Measurements from ENCODE around the gene PPP2R3A.

The PPP2R3A gene

DNA sequence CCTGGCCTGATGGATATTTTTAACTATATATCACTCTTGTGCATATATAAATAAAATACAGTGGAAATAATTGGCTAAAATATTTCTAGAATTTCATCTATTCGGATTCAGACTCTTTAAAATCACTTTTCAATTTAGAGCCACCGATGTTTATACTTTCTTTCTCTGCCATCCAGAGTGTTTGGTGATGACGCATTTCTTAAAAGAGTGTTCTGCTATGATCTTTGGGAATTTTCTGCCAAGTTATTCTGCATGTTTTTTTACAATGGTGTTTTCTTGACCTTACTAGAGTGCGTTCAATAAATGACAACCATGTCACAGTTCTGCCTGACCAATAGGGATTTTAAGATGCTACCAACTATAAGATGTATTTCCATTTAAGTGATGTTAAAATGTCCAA, 30.2 kb downstream of the PPP2R3A start:
- Histone ChIP-seq H3K27ac (ENCODE audit: poor library complexity, severe bottlenecking) (no peak overlapping the region), H3K36me3 (ENCODE audit: low read depth) (no peaks in the 10 kb centered on the region), H3K4me3 (ENCODE audit: severe bottlenecking) (no peak overlapping the region), H3K9me3 (ENCODE audit: severe bottlenecking) (no peaks in the 10 kb centered on the region), H3K4me1 (ENCODE audit: insufficient read depth, poor library complexity, severe bottlenecking) (peaks cover 21% of the 10 kb centered on the region), H3K27me3 (ENCODE audit: insufficient read depth, poor library complexity, severe bottlenecking) (no peaks in the 10 kb centered on the region)
- DNase-seq (ENCODE audit: low spot score), result no peak
- TF ChIP-seq, protein P1, sequence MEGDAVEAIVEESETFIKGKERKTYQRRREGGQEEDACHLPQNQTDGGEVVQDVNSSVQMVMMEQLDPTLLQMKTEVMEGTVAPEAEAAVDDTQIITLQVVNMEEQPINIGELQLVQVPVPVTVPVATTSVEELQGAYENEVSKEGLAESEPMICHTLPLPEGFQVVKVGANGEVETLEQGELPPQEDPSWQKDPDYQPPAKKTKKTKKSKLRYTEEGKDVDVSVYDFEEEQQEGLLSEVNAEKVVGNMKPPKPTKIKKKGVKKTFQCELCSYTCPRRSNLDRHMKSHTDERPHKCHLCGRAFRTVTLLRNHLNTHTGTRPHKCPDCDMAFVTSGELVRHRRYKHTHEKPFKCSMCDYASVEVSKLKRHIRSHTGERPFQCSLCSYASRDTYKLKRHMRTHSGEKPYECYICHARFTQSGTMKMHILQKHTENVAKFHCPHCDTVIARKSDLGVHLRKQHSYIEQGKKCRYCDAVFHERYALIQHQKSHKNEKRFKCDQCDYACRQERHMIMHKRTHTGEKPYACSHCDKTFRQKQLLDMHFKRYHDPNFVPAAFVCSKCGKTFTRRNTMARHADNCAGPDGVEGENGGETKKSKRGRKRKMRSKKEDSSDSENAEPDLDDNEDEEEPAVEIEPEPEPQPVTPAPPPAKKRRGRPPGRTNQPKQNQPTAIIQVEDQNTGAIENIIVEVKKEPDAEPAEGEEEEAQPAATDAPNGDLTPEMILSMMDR (IDR thresholded peaks at IDR 0.05; ENCODE audit: poor library complexity, severe bottlenecking), result no peak
- ATAC-seq (ENCODE audit: low read depth), result no peak

- Histone ChIP-seq H3K4me3 (ENCODE audit: severe bottlenecking) (no peak overlapping the region), H3K4me1 (ENCODE audit: insufficient read depth, poor library complexity, severe bottlenecking) (peaks cover 6% of the 10 kb centered on the region), H3K27ac (ENCODE audit: poor library complexity, severe bottlenecking) (no peak overlapping the region), H3K27me3 (ENCODE audit: insufficient read depth, poor library complexity, severe bottlenecking) (no peaks in the 10 kb centered on the region), H3K9me3 (ENCODE audit: severe bottlenecking) (no peaks in the 10 kb centered on the region), H3K36me3 (ENCODE audit: low read depth) (no peaks in the 10 kb centered on the region)
- TF ChIP-seq, protein P1 (IDR thresholded peaks at IDR 0.05; ENCODE audit: poor library complexity, severe bottlenecking), result no peak
- DNase-seq (ENCODE audit: low spot score), result no peak
- ATAC-seq (ENCODE audit: low read depth), result no peak
These were observed 32.2 kb downstream of the PPP2R3A start for GRCh38 chr3:135997554-135998320.

DNA sequence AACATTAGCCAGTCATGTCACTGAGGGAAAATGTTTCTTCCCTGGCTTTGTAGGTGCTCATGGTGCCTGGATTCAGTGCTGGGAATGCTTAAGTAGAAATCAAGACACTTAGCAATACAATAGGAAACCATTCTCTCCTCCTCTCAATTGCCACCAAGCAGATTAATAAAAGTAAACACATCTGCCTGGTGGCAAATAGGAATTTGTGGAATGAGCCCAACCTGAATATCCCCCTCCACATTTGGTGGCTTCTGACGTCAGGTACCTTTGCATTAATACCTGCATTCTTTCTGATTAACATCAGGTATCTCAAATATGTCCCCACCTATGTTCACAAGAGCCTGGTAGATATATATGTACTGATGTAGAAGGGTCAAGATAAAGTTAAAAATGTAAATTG, 42.7 kb downstream of the PPP2R3A start:
- TF ChIP-seq, protein P1 (IDR thresholded peaks at IDR 0.05; ENCODE audit: poor library complexity, severe bottlenecking), result no peak
- Histone ChIP-seq H3K4me3 (ENCODE audit: severe bottlenecking) (no peak overlapping the region), H3K4me1 (ENCODE audit: insufficient read depth, poor library complexity, severe bottlenecking) (no peaks in the 10 kb centered on the region), H3K27ac (ENCODE audit: poor library complexity, severe bottlenecking) (no peak overlapping the region), H3K27me3 (ENCODE audit: insufficient read depth, poor library complexity, severe bottlenecking) (no peaks in the 10 kb centered on the region), H3K9me3 (ENCODE audit: severe bottlenecking) (no peaks in the 10 kb centered on the region), H3K36me3 (ENCODE audit: low read depth) (no peaks in the 10 kb centered on the region)
- no peak for ATAC-seq (ENCODE audit: low read depth)
- DNase-seq (ENCODE audit: low spot score), result no peak

- ATAC-seq (ENCODE audit: low read depth) (no peak), DNase-seq (ENCODE audit: low spot score) (no peak)
- Histone ChIP-seq H3K4me3 (ENCODE audit: severe bottlenecking) (no peak overlapping the region), H3K4me1 (ENCODE audit: insufficient read depth, poor library complexity, severe bottlenecking) (no peaks in the 10 kb centered on the region), H3K36me3 (ENCODE audit: low read depth) (no peaks in the 10 kb centered on the region), H3K27ac (ENCODE audit: poor library complexity, severe bottlenecking) (no peak overlapping the region), H3K27me3 (ENCODE audit: insufficient read depth, poor library complexity, severe bottlenecking) (no peaks in the 10 kb centered on the region), H3K9me3 (ENCODE audit: severe bottlenecking) (no peaks in the 10 kb centered on the region)
- TF ChIP-seq, protein P1 (IDR thresholded peaks at IDR 0.05; ENCODE audit: poor library complexity, severe bottlenecking), result no peak
These were observed 43.4 kb downstream of the PPP2R3A start for GRCh38 chr3:136008732-136009470.

DNA sequence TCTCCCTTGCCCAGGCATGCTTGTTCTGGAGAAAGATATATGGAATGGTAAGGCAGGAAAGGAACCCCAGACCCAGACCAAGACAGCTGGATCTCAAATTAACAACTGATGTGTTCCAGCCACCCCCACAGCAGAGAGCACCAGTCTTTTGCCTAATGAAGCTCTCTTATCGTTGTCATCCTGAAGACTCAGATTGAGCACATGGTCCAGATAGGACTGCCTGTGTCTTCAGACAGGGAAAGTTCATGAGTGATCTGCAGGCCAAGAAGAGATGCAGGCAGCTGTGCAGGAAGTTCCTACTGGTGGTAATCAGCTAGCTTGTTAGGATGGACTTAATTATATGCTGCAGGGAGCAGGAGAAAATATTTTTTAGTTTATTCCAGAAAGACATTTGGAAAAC, 53.3 kb downstream of the PPP2R3A start:
- Histone ChIP-seq H3K27me3 (ENCODE audit: insufficient read depth, poor library complexity, severe bottlenecking) (no peaks in the 10 kb centered on the region), H3K9me3 (ENCODE audit: severe bottlenecking) (no peaks in the 10 kb centered on the region), H3K4me1 (ENCODE audit: insufficient read depth, poor library complexity, severe bottlenecking) (peaks cover 10% of the 10 kb centered on the region), H3K4me3 (ENCODE audit: severe bottlenecking) (no peak overlapping the region), H3K36me3 (ENCODE audit: low read depth) (no peaks in the 10 kb centered on the region), H3K27ac (ENCODE audit: poor library complexity, severe bottlenecking) (no peak overlapping the region)
- TF ChIP-seq, protein P1 (IDR thresholded peaks at IDR 0.05; ENCODE audit: poor library complexity, severe bottlenecking), result no peak
- no peak for DNase-seq (ENCODE audit: low spot score)
- ATAC-seq (ENCODE audit: low read depth), result no peak
